GM12878 (cell line): ENCODE data around the gene MAP4K1. TPM values are rescaled to one million over a fixed set of nuclear protein-coding genes. Genes with fewer than 3 reads are reported as not detected.

Experiments used
- BHLHE40 ChIP-seq, 2 experiments: fragments of 450-650 bp in 1 of 2; IDR thresholded peaks; 2 replicates each; pipeline ENCODE4 v1.6.1; 2011 to 2017; ENCODE audit warnings: low read depth in 2 of 2, borderline replicate concordance in 1 of 2, improper control_type of control experiment in 1 of 2, low read length in 1 of 2, mild to moderate bottlenecking in 1 of 2
- CREM ChIP-seq: IDR thresholded peaks from 2 replicates; pipeline ENCODE4 v1.6.1; 2014; ENCODE audit warnings: antibody characterized with exemption, low read depth
- CUX1 ChIP-seq: IDR thresholded peaks from 2 replicates; pipeline ENCODE4 v1.6.1; 2012; ENCODE audit warnings: improper control_type of control experiment, low read depth, low read length; ENCODE audit not compliant: insufficient replicate concordance
- E2F8 ChIP-seq: fragments of 450-650 bp; IDR thresholded peaks from 2 replicates; pipeline ENCODE4 v1.6.1; 2018; ENCODE audit warnings: mild to moderate bottlenecking, low read depth, moderate library complexity; ENCODE audit not compliant: partially characterized antibody
- E4F1 ChIP-seq: fragments of 450-650 bp; IDR thresholded peaks from 2 replicates; pipeline ENCODE4 v1.6.1; 2018; ENCODE audit warnings: borderline replicate concordance, mild to moderate bottlenecking; ENCODE audit not compliant: partially characterized antibody
- EP300 ChIP-seq, 2 experiments: fragments of 150-350 bp in 1 of 2; IDR thresholded peaks; 2 replicates each; pipeline ENCODE4 v1.6.1; 2011 to 2012; ENCODE audit warnings: low read depth in 2 of 2, low read length in 2 of 2, borderline replicate concordance in 1 of 2, improper control_type of control experiment in 1 of 2, inconsistent platforms in 1 of 2; ENCODE audit not compliant: control insufficient read depth in 1 of 2
- HDAC6 ChIP-seq: fragments of 200-600 bp; sonication (generic); IDR thresholded peaks from one replicate; pipeline ENCODE4 v1.8.0; 2017; ENCODE audit warnings: antibody characterized with exemption; ENCODE audit not compliant: unreplicated experiment
- HDGF ChIP-seq: fragments of 450-650 bp; IDR thresholded peaks from 2 replicates; pipeline ENCODE4 v1.6.1; 2016; ENCODE audit warnings: antibody characterized with exemption
- SREBF2 ChIP-seq: IDR thresholded peaks from 2 replicates; pipeline ENCODE4 v1.6.1; 2012; ENCODE audit warnings: mild to moderate bottlenecking, low read length
- ZNF207 ChIP-seq: fragments of 450-650 bp; IDR thresholded peaks from 2 replicates; pipeline ENCODE4 v1.6.1; 2014; ENCODE audit warnings: antibody characterized with exemption, mild to moderate bottlenecking, borderline replicate concordance
- ZNF592 ChIP-seq: fragments of 450-650 bp; IDR thresholded peaks from 2 replicates; pipeline ENCODE4 v1.6.1; 2017; ENCODE audit warnings: mild to moderate bottlenecking, moderate library complexity
- polyA plus RNA-seq, 11 experiments: library from polyadenylated mRNA; depleted of rRNA in 4 of 11; unstranded in 6 of 11; stranded (reverse) in 5 of 11; fragments of >200 nt; fragmentation: Nextera tagmentation in 4 of 11; fragmentation: Illumina TruSeq in 1 of 11; extraction: Ambion mirVana in 4 of 11; extraction: Trizol in 1 of 11; gene quantifications; 1 replicate in 1 of 11; 2 replicates in 10 of 11; pipeline versions ENCODE4 v1.2.1 to v1.2.3, GENCODE V29; 2011 to 2016; ENCODE audit warnings: inconsistent platforms in 2 of 11, missing spikeins in 2 of 11, low read depth in 1 of 11
- total RNA-seq, 4 experiments: library from RNA; depleted of rRNA in 3 of 4; stranded (reverse); fragments of >200 nt in 3 of 4; fragmentation: Illumina TruSeq in 1 of 4; extraction: Trizol in 1 of 4; gene quantifications; 2 replicates each; pipeline versions ENCODE4 v1.2.1 to v1.2.3, GENCODE V29; 2013 to 2021
- TF ChIP-seq, protein P1 (sequence below): IDR thresholded peaks from 2 replicates; pipeline ENCODE4 v1.6.1; 2011; ENCODE audit warnings: low read depth, low read length, improper control_type of control experiment, borderline replicate concordance

The MAP4K1 gene
- total and polyA plus RNA-seq, 10 of the 15 experiments (the other 5 are each of a cell fraction or from before 2014, with no cell fraction given) = 39.2 to 306 (median 140) TPM

GRCh38 chr19:38557205-38557799 is 60.5 kb downstream of the MAP4K1 start (continued):
- TF ChIP-seq CUX1 = no peak
- TF ChIP-seq BHLHE40 (IDR thresholded peaks at IDR 0.05; ENCODE audit: borderline replicate concordance in 1 of 2, low read depth in 2 of 2, low read length in 1 of 2) = peak; percentile 70 to 76
- TF ChIP-seq ZNF592 = no peak
- no peak; the same call in 1 of the 2 replicates for TF ChIP-seq ZNF207
- TF ChIP-seq E2F8 = no peak
- no peak for TF ChIP-seq SREBF2
- peak; percentile 64; the same call in 1 of the 2 replicates for TF ChIP-seq CREM
- peak; percentile 89 to 94 for TF ChIP-seq EP300 (IDR thresholded peaks at IDR 0.05; ENCODE audit: borderline replicate concordance in 1 of 2, control insufficient read depth in 1 of 2, low read depth in 2 of 2, low read length in 2 of 2)
- TF ChIP-seq HDAC6 = no peak
- TF ChIP-seq, protein P1, sequence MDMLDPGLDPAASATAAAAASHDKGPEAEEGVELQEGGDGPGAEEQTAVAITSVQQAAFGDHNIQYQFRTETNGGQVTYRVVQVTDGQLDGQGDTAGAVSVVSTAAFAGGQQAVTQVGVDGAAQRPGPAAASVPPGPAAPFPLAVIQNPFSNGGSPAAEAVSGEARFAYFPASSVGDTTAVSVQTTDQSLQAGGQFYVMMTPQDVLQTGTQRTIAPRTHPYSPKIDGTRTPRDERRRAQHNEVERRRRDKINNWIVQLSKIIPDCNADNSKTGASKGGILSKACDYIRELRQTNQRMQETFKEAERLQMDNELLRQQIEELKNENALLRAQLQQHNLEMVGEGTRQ = no peak
- TF ChIP-seq E4F1 = no peak
- peak; percentile 77; the same call in 1 of the 2 replicates for TF ChIP-seq HDGF
